MG63 (cell line): ENCODE data around the gene CPN2. TPM values are rescaled to one million over a fixed set of nuclear protein-coding genes. Genes with fewer than 3 reads are reported as not detected.

Source experiments
- DNase-seq: peaks from one replicate; pipeline ENCODE4 v3.0.0-alpha.2; 2020
- H3K27me3 ChIP-seq: fragments of 250-450 bp; sonication (Bioruptor Pico); 2 replicates; pipeline ENCODE4 v1.5.1; 2020; ENCODE audit warnings: mild to moderate bottlenecking, moderate library complexity
- H3K36me3 ChIP-seq: fragments of 250-450 bp; sonication (Bioruptor Pico); 2 replicates; pipeline ENCODE4 v1.5.1; 2020; ENCODE audit warnings: mild to moderate bottlenecking, moderate library complexity
- H3K4me3 ChIP-seq: fragments of 250-450 bp; sonication (Bioruptor Pico); 2 replicates; pipeline ENCODE4 v1.5.1; 2020; ENCODE audit warnings: mild to moderate bottlenecking, moderate library complexity
- H3K9me3 ChIP-seq: fragments of 250-450 bp; sonication (Bioruptor Pico); 2 replicates; pipeline ENCODE4 v1.5.1; 2020; ENCODE audit warnings: mild to moderate bottlenecking, moderate library complexity
- total RNA-seq: library from RNA; depleted of rRNA; stranded (reverse); fragments of >200 nt; shearing (Covaris generic); gene quantifications from 2 replicates; pipeline ENCODE4 v1.2.3, GENCODE V29; 2014; ENCODE audit warnings: low replicate concordance; rRNA removed

The CPN2 gene, protein sequence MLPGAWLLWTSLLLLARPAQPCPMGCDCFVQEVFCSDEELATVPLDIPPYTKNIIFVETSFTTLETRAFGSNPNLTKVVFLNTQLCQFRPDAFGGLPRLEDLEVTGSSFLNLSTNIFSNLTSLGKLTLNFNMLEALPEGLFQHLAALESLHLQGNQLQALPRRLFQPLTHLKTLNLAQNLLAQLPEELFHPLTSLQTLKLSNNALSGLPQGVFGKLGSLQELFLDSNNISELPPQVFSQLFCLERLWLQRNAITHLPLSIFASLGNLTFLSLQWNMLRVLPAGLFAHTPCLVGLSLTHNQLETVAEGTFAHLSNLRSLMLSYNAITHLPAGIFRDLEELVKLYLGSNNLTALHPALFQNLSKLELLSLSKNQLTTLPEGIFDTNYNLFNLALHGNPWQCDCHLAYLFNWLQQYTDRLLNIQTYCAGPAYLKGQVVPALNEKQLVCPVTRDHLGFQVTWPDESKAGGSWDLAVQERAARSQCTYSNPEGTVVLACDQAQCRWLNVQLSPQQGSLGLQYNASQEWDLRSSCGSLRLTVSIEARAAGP
- not detected in 2 replicates for total RNA-seq

DNA sequence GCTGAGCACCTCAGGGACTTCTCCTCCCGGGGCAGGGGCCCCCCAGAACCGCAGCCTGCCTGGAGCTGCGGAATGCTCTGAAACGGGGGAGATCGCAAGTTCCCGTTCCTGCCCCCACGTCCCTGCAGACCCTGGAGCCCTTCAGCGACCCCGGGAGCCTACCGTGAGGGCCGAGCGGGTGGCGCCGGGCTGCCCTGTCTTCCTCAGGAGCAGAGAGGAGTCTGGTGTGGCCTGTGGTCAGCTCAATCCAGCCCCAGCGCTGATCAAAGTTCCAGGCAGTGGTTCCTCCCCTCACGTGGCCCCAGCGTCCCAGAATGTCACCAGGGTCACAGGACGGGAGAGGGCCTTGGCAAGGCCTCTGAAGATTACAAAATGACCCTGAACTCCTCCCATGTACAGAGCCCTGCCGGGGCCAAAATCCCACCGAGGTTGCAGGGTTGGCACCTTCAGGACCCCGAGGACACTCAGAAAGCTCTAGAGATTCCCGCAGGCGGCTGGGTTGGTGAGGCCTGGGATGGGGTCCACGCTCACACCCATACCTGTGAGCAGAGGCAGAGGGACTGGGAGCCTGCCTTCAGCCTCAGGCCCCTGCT lies at the start of gene CPN2:
Gene CPN2 (minus strand): TSS at position 249 of the 593 bp plus-strand sequence. CDS start 8,626 bp downstream, outside the sequence.
- Histone ChIP-seq H3K4me3 (no peak within 1 kb of the TSS), H3K27me3 (no peaks in the 10 kb centered on the region), H3K9me3 (no peaks in the 10 kb centered on the region), H3K36me3 (no peaks in the 10 kb centered on the region)
- no peak for DNase-seq

GRCh38 chr3:194399874-194400411 lies 48.8 kb upstream of the CPN2 start:
- Histone ChIP-seq H3K4me3 (no peak overlapping the region), H3K9me3 (no peaks in the 10 kb centered on the region), H3K36me3 (peaks cover 14% of the 10 kb centered on the region), H3K27me3 (no peaks in the 10 kb centered on the region)
- no peak for DNase-seq

GRCh38 chr3:194399166-194399565 lies 48.0 kb upstream of the CPN2 start, which contains the start of gene GP5:
GP5 (minus strand) TSS chr3:194399266; CDS start chr3:194398282, 984 bp downstream.
- H3K27me3 ChIP-seq = no peaks in the 10 kb centered on the region
- no peak for DNase-seq
- no peaks in the 10 kb centered on the region for H3K9me3 ChIP-seq
- peaks cover 10% of the 10 kb centered on the region for H3K36me3 ChIP-seq
- no peak within 1 kb of the TSS for H3K4me3 ChIP-seq

DNA sequence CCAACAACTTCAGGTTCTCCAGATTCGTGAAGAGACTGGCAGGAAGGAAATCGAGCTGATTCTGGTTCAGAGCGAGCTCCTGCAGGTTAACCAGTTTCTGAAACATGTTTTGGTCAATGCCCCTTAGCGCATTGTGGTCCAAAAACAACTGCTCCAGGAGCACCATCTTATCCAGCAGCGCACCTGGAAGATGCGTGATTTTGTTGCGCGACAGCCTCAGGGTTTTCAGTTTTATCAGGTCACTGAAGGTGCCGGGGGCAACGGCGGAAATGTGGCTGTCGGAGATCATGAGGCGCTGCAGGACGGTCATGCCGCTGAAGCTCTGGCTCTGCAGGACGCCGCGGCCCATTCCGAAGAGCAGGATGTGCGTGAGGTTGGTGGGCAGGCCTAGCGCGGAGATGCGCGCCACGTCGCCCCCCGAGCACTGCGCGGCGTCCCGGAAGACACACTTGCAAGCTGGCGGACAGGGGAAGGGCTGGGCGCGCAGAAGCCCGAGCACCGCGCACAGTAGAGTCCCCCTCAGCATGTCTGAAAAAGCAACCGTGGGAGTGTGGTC lies 46.7 kb upstream of the CPN2 start:
- no peaks in the 10 kb centered on the region for H3K9me3 ChIP-seq
- peaks cover under 1% of the 10 kb centered on the region for H3K36me3 ChIP-seq
- H3K27me3 ChIP-seq = no peaks in the 10 kb centered on the region
- no peak for DNase-seq
- no peak overlapping the region for H3K4me3 ChIP-seq

DNA sequence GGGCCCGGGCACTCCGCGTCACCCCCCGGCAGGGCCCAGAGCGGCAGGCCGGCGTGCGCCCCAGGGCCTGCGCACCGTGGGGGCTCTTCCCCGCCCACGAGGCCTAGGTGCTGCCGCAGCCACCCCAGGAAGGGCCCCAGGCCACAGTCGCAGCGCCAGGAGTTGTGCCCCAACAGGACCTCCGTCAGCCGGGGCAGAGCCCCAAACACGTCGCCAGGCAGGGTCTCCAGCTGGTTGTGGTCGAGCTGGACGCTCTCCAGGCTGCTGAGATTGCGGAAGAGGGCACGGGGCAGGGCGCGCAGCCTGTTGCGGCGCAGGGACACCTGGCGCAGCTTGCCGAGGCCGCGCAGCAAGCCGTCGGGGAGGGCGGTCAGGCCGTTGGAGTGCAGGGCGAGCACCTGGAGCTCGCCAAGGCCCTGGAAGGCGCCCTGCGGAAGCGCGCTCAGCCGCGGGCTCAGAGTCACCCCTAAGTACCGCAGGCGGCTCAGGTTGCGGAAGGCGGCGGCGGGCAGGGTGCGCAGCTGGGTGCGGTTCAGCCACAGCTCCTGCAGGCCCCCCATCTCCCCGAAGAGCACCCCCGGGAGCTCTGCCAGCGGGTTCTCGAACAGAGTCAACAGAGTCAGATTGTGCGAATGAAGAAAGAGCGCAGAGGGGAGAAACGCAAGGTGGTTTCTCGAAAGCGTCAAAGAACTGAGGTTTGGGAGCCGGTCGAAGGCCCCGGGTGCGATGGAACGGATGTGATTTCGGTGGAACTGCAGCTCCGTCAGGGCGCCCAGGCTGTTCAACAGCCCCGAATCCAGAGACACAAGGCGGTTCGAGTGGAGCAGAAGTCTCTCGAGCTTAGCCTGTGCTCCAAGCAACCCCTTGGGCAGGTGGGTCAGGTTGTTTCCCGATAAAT lies 46.0 kb upstream of the CPN2 start:
- DNase-seq = no peak
- Histone ChIP-seq H3K4me3 (no peak overlapping the region), H3K36me3 (no peaks in the 10 kb centered on the region; the same call in 1 of the 2 replicates), H3K9me3 (no peaks in the 10 kb centered on the region), H3K27me3 (no peaks in the 10 kb centered on the region)

DNA sequence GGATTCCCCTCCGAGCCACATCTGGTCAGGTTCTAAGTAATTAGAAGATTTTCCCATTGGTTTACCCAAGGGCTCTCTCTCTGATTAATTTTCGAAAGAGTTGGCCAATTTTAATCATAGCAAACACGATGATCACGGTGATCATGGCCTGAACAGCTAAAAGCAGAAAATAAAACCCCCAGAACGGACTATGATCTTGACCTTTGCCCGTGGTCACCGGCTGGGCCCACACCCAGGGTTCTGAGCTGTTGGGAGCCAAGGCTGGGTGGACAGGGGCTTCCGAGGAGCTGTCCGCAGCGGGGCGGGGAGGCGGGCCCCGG lies 45.4 kb upstream of the CPN2 start:
- Histone ChIP-seq H3K9me3 (no peaks in the 10 kb centered on the region), H3K27me3 (no peaks in the 10 kb centered on the region), H3K4me3 (no peak overlapping the region), H3K36me3 (no peaks in the 10 kb centered on the region)
- no peak for DNase-seq

GRCh38 chr3:194395778-194396538 lies 44.8 kb upstream of the CPN2 start:
- Histone ChIP-seq H3K9me3 (peaks cover 1% of the 10 kb centered on the region), H3K27me3 (no peaks in the 10 kb centered on the region), H3K36me3 (no peaks in the 10 kb centered on the region), H3K4me3 (no peak overlapping the region)
- DNase-seq = no peak

DNA sequence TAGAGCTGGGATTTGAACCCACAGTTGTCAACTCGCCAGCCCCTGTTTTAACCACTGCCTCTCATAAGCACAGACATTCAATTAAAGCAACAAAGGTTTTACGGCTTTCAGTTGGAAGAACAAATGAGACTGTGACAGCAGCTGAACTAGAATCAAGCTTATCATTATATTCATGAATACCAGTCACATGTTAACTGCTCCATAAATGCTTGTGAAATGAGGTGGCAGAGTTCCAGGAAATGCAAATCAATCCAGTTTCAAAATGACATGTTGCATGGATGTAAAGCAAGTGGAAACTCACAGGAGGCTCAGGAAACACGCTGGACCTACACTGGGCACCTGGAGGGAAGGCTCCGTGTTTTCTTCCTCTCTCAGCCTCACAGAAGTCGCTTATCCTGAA lies 44.1 kb upstream of the CPN2 start:
- no peak overlapping the region for H3K4me3 ChIP-seq
- DNase-seq = no peak
- peaks cover 7% of the 10 kb centered on the region for H3K9me3 ChIP-seq
- H3K36me3 ChIP-seq = no peaks in the 10 kb centered on the region
- no peaks in the 10 kb centered on the region for H3K27me3 ChIP-seq

DNA sequence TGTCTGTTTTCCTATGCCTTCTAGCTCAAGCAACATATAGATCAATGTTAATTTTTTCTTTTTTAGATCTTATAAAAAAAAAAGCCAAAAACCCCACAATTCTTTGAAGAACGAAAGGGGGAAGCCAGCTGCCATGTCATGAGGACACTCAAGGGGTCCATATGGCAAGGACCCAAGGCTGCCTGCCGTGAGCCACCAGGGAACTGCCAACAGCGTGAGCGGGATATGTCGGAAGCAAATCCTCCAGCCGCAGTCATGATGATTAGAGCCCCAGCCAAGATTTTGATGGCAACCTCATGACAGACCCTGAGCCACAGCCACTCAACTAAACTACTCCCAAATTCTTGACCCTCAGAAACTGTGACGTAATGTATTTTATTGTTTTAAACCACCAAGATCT lies 41.4 kb upstream of the CPN2 start:
- Histone ChIP-seq H3K9me3 (peaks cover 8% of the 10 kb centered on the region), H3K36me3 (no peaks in the 10 kb centered on the region), H3K27me3 (no peaks in the 10 kb centered on the region), H3K4me3 (no peak overlapping the region)
- no peak for DNase-seq

GRCh38 chr3:194390835-194391234 lies 39.7 kb upstream of the CPN2 start:
- Histone ChIP-seq H3K27me3 (no peaks in the 10 kb centered on the region), H3K36me3 (no peaks in the 10 kb centered on the region), H3K4me3 (no peak overlapping the region), H3K9me3 (peaks cover 8% of the 10 kb centered on the region)
- no peak for DNase-seq

DNA sequence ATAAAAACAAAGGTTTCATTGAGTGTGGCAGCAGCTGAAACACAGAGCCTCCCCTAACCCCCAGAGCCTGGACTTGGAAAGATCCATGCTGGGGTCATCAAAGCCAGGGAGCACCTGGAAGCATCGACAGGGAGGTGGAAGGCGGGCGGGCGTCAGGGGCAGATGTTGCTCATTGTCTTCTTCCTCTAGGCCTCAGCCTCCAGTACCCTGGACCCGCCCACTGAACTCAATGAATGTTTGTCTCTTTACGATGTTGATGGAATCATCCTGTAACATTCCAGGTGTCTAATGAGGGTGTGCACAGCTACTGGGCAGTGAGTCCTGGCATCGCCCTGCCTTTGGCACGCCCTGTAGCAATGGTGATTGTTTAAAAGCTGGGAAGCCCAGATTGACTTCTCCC lies 38.1 kb upstream of the CPN2 start:
- no peak overlapping the region for H3K4me3 ChIP-seq
- no peaks in the 10 kb centered on the region; the same call in 1 of the 2 replicates for H3K27me3 ChIP-seq
- H3K36me3 ChIP-seq = no peaks in the 10 kb centered on the region
- DNase-seq = no peak
- peaks cover 8% of the 10 kb centered on the region for H3K9me3 ChIP-seq

DNA sequence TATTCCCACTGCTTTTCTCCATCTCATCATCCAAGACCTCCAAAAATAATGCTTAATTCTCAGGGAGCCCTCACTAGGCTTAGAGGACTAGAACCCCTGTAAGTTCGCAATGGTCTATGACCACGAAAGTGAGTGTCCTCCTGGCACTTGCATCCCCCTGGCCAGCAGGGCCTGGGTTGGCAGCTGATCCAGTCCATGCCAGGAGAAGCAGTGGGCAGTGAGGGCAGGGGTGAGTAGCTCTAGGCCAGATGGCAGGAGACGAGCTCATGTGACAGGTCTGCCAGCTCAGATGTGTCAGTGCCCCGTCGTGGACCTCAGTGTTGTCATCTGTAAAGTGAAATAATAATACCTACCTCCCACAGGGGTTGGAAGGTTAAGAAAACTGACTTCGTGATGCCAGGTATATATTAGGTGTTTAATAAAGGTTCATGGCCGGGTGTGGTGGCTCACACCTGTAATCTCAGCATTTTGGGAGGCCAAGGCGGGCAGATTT lies 36.8 kb upstream of the CPN2 start:
- Histone ChIP-seq H3K4me3 (no peak overlapping the region), H3K27me3 (no peaks in the 10 kb centered on the region; the same call in 1 of the 2 replicates), H3K9me3 (peaks cover 8% of the 10 kb centered on the region), H3K36me3 (no peaks in the 10 kb centered on the region)
- DNase-seq = no peak

DNA sequence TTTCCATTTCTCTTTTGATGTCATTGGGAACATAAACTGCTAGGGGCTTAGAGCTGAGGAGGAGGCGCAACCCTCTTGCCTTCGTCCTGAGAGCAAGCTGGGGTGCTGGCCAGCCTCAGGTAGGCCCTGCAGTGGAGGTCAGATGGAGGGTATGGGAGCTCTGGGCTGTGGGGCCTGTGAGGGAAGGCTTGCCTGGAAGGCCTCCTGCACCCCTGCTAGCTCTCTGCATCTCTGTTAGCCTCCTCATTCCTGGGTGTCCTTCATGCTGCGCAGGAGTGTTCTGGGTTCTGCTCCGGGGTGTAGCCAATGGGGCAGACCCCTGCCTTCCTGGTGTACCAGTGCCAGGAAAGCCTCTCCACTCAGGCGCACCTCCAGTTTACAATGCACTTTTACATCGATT lies 36.1 kb upstream of the CPN2 start:
- H3K36me3 ChIP-seq = no peaks in the 10 kb centered on the region
- no peak for DNase-seq
- H3K9me3 ChIP-seq = peaks cover 8% of the 10 kb centered on the region
- no peak overlapping the region for H3K4me3 ChIP-seq
- no peaks in the 10 kb centered on the region; the same call in 1 of the 2 replicates for H3K27me3 ChIP-seq

GRCh38 chr3:194386648-194387047 lies 35.5 kb upstream of the CPN2 start:
- no peak for DNase-seq
- no peaks in the 10 kb centered on the region for H3K36me3 ChIP-seq
- peaks cover 8% of the 10 kb centered on the region for H3K9me3 ChIP-seq
- H3K27me3 ChIP-seq = no peaks in the 10 kb centered on the region; the same call in 1 of the 2 replicates
- H3K4me3 ChIP-seq = no peak overlapping the region

- no peak overlapping the region for H3K4me3 ChIP-seq
- DNase-seq = no peak
- H3K9me3 ChIP-seq = peaks cover 8% of the 10 kb centered on the region
- H3K36me3 ChIP-seq = no peaks in the 10 kb centered on the region
- no peaks in the 10 kb centered on the region; the same call in 1 of the 2 replicates for H3K27me3 ChIP-seq
Observed at GRCh38 chr3:194386066-194386465, 34.9 kb upstream of the CPN2 start.
